ENCODE data around the gene TOX3. TPM values are rescaled to one million over a fixed set of nuclear protein-coding genes. Genes with fewer than 3 reads are reported as not detected.

The TOX3 gene
- total RNA-seq, 4 donors from 2014 or later, result 0.51 to 3.8 (median 1.9) TPM

- WGBS, 2 donors, result 51 to 59% methylated on average over 1 of the region's 1 CpG
- DNase-seq (ENCODE audit: low spot score in 2 of 2), result no peak
- TF ChIP-seq POLR2A (IDR thresholded peaks at IDR 0.05) (no peak), CTCF (IDR thresholded peaks at IDR 0.05) (no peak)
- no peak overlapping the region for H3K4me3 ChIP-seq (ENCODE audit: low read depth, poor library complexity, severe bottlenecking)
- intact Hi-C loops (cut with DNase I; ENCODE audit: low total_unique reads), result no loop called here
Measured at GRCh38 chr16:52554334-52554733, 7.4 kb upstream of the TOX3 start.

GRCh38 chr16:52553322-52553721 lies 6.4 kb upstream of the TOX3 start:
- intact Hi-C loops (cut with DNase I; ENCODE audit: low total_unique reads), result no loop called here
- no peak overlapping the region for H3K4me3 ChIP-seq (ENCODE audit: low read depth, poor library complexity, severe bottlenecking)
- no peak for DNase-seq (ENCODE audit: low spot score in 2 of 2)
- TF ChIP-seq POLR2A (IDR thresholded peaks at IDR 0.05), result no peak
- TF ChIP-seq CTCF (IDR thresholded peaks at IDR 0.05), result no peak
- WGBS, 2 donors, result 84 to 87% methylated on average over 2 of the region's 2 CpGs

GRCh38 chr16:52552643-52553042 lies 5.7 kb upstream of the TOX3 start:
- TF ChIP-seq CTCF (IDR thresholded peaks at IDR 0.05) (no peak), POLR2A (IDR thresholded peaks at IDR 0.05) (no peak)
- intact Hi-C loops (cut with DNase I; ENCODE audit: low total_unique reads), result no loop called here
- 30 to 38% methylated on average over 5 of the region's 5 CpGs for WGBS, 2 donors
- DNase-seq (ENCODE audit: low spot score in 2 of 2), result no peak
- no peak overlapping the region for H3K4me3 ChIP-seq (ENCODE audit: low read depth, poor library complexity, severe bottlenecking)

GRCh38 chr16:52549011-52549692 lies 2.2 kb upstream of the TOX3 start:
- no peak for DNase-seq (ENCODE audit: low spot score in 2 of 2)
- no peak overlapping the region for H3K4me3 ChIP-seq (ENCODE audit: low read depth, poor library complexity, severe bottlenecking)
- WGBS, 2 donors, result 23 to 28% methylated on average over 11 of the region's 11 CpGs
- TF ChIP-seq CTCF (IDR thresholded peaks at IDR 0.05), result no peak
- TF ChIP-seq POLR2A (IDR thresholded peaks at IDR 0.05), result no peak
- intact Hi-C loops (cut with DNase I; ENCODE audit: low total_unique reads), result no loop called here

GRCh38 chr16:52548261-52549010 lies 1.5 kb upstream of the TOX3 start:
- TF ChIP-seq CTCF (IDR thresholded peaks at IDR 0.05), result no peak
- TF ChIP-seq POLR2A (IDR thresholded peaks at IDR 0.05), result no peak
- no peak overlapping the region for H3K4me3 ChIP-seq (ENCODE audit: low read depth, poor library complexity, severe bottlenecking)
- intact Hi-C loops (cut with DNase I; ENCODE audit: low total_unique reads), result no loop called here
- WGBS, 2 donors, result 55 to 65% methylated on average over 10 of the region's 10 CpGs
- DNase-seq (ENCODE audit: low spot score in 2 of 2), result no peak

All from lower leg skin (tissue), 4 donors.